ENCODE results near the gene AHNAK. TPM values are rescaled to one million over a fixed set of nuclear protein-coding genes. Genes with fewer than 3 reads are reported as not detected.
A peak's percentile ranks its signal among the peaks of the same experiment; 100 is the strongest.

The AHNAK gene
- total RNA-seq, 2 donors from 2014 or later = 692 to 863 TPM

GRCh38 chr11:62421996-62422395 is 124.6 kb downstream of the AHNAK start:
- H3K9me3 ChIP-seq (ENCODE audit: control insufficient read depth, low read length, poor library complexity, severe bottlenecking) = no peaks in the 10 kb centered on the region
- peaks cover 14% of the 10 kb centered on the region for H3K4me1 Mint-ChIP-seq
- no peaks in the 10 kb centered on the region for H3K27me3 Mint-ChIP-seq
- ATAC-seq (no peak), DNase-seq (no peak)
- H3K4me3 Mint-ChIP-seq = no peak overlapping the region
- no peak overlapping the region for H3K27ac Mint-ChIP-seq
- no peaks in the 10 kb centered on the region for H3K36me3 Mint-ChIP-seq (ENCODE audit: low read depth)

- Mint-ChIP-seq H3K4me1 (peaks cover 8% of the 10 kb centered on the region), H3K27me3 (no peaks in the 10 kb centered on the region), H3K36me3 (ENCODE audit: low read depth) (no peaks in the 10 kb centered on the region), H3K27ac (no peak overlapping the region), H3K4me3 (no peak overlapping the region)
- no peak for DNase-seq
- no peak for ATAC-seq
- no peaks in the 10 kb centered on the region for H3K9me3 ChIP-seq (ENCODE audit: control insufficient read depth, low read length, poor library complexity, severe bottlenecking)
Observed at GRCh38 chr11:62420882-62421281, 125.7 kb downstream of the AHNAK start.

- DNase-seq (no peak), ATAC-seq (no peak)
- Mint-ChIP-seq H3K4me1 (peaks cover 11% of the 10 kb centered on the region), H3K4me3 (no peak overlapping the region), H3K27me3 (no peaks in the 10 kb centered on the region), H3K27ac (no peak overlapping the region), H3K36me3 (ENCODE audit: low read depth) (no peaks in the 10 kb centered on the region)
- H3K9me3 ChIP-seq (ENCODE audit: control insufficient read depth, low read length, poor library complexity, severe bottlenecking) = no peaks in the 10 kb centered on the region
Observed at GRCh38 chr11:62419943-62420342, 126.7 kb downstream of the AHNAK start.

- no peak for ATAC-seq
- no peaks in the 10 kb centered on the region for H3K9me3 ChIP-seq (ENCODE audit: control insufficient read depth, low read length, poor library complexity, severe bottlenecking)
- no peak for DNase-seq
- peaks cover 8% of the 10 kb centered on the region for H3K4me1 Mint-ChIP-seq
- H3K27ac Mint-ChIP-seq = no peak overlapping the region
- H3K27me3 Mint-ChIP-seq = no peaks in the 10 kb centered on the region
- no peak overlapping the region for H3K4me3 Mint-ChIP-seq
- no peaks in the 10 kb centered on the region for H3K36me3 Mint-ChIP-seq (ENCODE audit: low read depth)
Observed at GRCh38 chr11:62419314-62419929, 127.2 kb downstream of the AHNAK start.

GRCh38 chr11:62418733-62419132 is 127.9 kb downstream of the AHNAK start, which contains the start of gene SCGB1A1:
Gene SCGB1A1 (plus strand): TSS chr11:62419033. CDS start chr11:62419096, 63 bp downstream.
- no peak for ATAC-seq
- no peaks in the 10 kb centered on the region for H3K36me3 Mint-ChIP-seq (ENCODE audit: low read depth)
- no peaks in the 10 kb centered on the region for H3K27me3 Mint-ChIP-seq
- peaks cover 7% of the 10 kb centered on the region for H3K4me1 Mint-ChIP-seq
- H3K27ac Mint-ChIP-seq = no peak within 1 kb of the TSS
- no peak for DNase-seq
- no peak within 1 kb of the TSS for H3K4me3 Mint-ChIP-seq
- H3K9me3 ChIP-seq (ENCODE audit: control insufficient read depth, low read length, poor library complexity, severe bottlenecking) = no peaks in the 10 kb centered on the region

GRCh38 chr11:62418136-62418535 is 128.5 kb downstream of the AHNAK start:
- Mint-ChIP-seq H3K4me1 (peaks cover 7% of the 10 kb centered on the region), H3K27me3 (no peaks in the 10 kb centered on the region), H3K27ac (no peak overlapping the region), H3K36me3 (ENCODE audit: low read depth) (no peaks in the 10 kb centered on the region), H3K4me3 (no peak overlapping the region)
- H3K9me3 ChIP-seq (ENCODE audit: control insufficient read depth, low read length, poor library complexity, severe bottlenecking) = no peaks in the 10 kb centered on the region
- no peak for DNase-seq
- no peak for ATAC-seq

GRCh38 chr11:62416596-62416995 is 130.0 kb downstream of the AHNAK start:
- H3K36me3 Mint-ChIP-seq (ENCODE audit: low read depth) = no peaks in the 10 kb centered on the region
- H3K9me3 ChIP-seq (ENCODE audit: control insufficient read depth, low read length, poor library complexity, severe bottlenecking) = no peaks in the 10 kb centered on the region
- peaks cover 7% of the 10 kb centered on the region for H3K4me1 Mint-ChIP-seq
- DNase-seq (no peak), ATAC-seq (no peak)
- H3K4me3 Mint-ChIP-seq = no peak overlapping the region
- H3K27me3 Mint-ChIP-seq = no peaks in the 10 kb centered on the region
- H3K27ac Mint-ChIP-seq = no peak overlapping the region

GRCh38 chr11:62413060-62413696 is 133.4 kb downstream of the AHNAK start:
- peaks cover 7% of the 10 kb centered on the region for H3K4me1 Mint-ChIP-seq
- H3K27ac Mint-ChIP-seq = no peak overlapping the region
- no peak for ATAC-seq
- peaks cover 4% of the 10 kb centered on the region for H3K27me3 Mint-ChIP-seq
- H3K9me3 ChIP-seq (ENCODE audit: control insufficient read depth, low read length, poor library complexity, severe bottlenecking) = no peaks in the 10 kb centered on the region
- no peak overlapping the region for H3K4me3 Mint-ChIP-seq
- DNase-seq = no peak
- H3K36me3 Mint-ChIP-seq (ENCODE audit: low read depth) = no peaks in the 10 kb centered on the region

GRCh38 chr11:62411524-62411923 is 135.1 kb downstream of the AHNAK start:
- Mint-ChIP-seq H3K4me1 (peaks cover 2% of the 10 kb centered on the region), H3K27ac (no peak overlapping the region)
- no peak for ATAC-seq

GRCh38 chr11:62410972-62411371 is 135.6 kb downstream of the AHNAK start:
- ATAC-seq (no peak), DNase-seq (no peak)
- Mint-ChIP-seq H3K36me3 (ENCODE audit: low read depth) (no peaks in the 10 kb centered on the region), H3K4me3 (no peak overlapping the region), H3K27ac (no peak overlapping the region), H3K4me1 (peaks cover 2% of the 10 kb centered on the region), H3K27me3 (peaks cover 4% of the 10 kb centered on the region)
- no peaks in the 10 kb centered on the region for H3K9me3 ChIP-seq (ENCODE audit: control insufficient read depth, low read length, poor library complexity, severe bottlenecking)

More at GRCh38 chr11:62411524-62411923, 135.1 kb downstream of the AHNAK start:
- no peak overlapping the region for H3K4me3 Mint-ChIP-seq
- DNase-seq = no peak
- peaks cover 4% of the 10 kb centered on the region for H3K27me3 Mint-ChIP-seq
- H3K9me3 ChIP-seq (ENCODE audit: control insufficient read depth, low read length, poor library complexity, severe bottlenecking) = no peaks in the 10 kb centered on the region
- H3K36me3 Mint-ChIP-seq (ENCODE audit: low read depth) = no peaks in the 10 kb centered on the region

- no peaks in the 10 kb centered on the region for H3K4me1 Mint-ChIP-seq
- H3K4me3 Mint-ChIP-seq = no peak overlapping the region
- H3K27ac Mint-ChIP-seq = no peak overlapping the region
- DNase-seq = no peak
- ATAC-seq = no peak
- no peaks in the 10 kb centered on the region for H3K9me3 ChIP-seq (ENCODE audit: control insufficient read depth, low read length, poor library complexity, severe bottlenecking)
- H3K36me3 Mint-ChIP-seq (ENCODE audit: low read depth) = no peaks in the 10 kb centered on the region
- H3K27me3 Mint-ChIP-seq = peaks cover 4% of the 10 kb centered on the region
Observed at GRCh38 chr11:62409831-62410230, 136.8 kb downstream of the AHNAK start.

- Mint-ChIP-seq H3K4me1 (peaks cover 17% of the 10 kb centered on the region), H3K36me3 (ENCODE audit: low read depth) (no peaks in the 10 kb centered on the region)
Observed at GRCh38 chr11:62406034-62406433, 140.6 kb downstream of the AHNAK start.

GRCh38 chr11:62404901-62405300 is 141.7 kb downstream of the AHNAK start:
- peaks cover 17% of the 10 kb centered on the region for H3K4me1 Mint-ChIP-seq
- H3K27me3 Mint-ChIP-seq = peaks cover 4% of the 10 kb centered on the region
- H3K36me3 Mint-ChIP-seq (ENCODE audit: low read depth) = no peaks in the 10 kb centered on the region
- H3K9me3 ChIP-seq (ENCODE audit: control insufficient read depth, low read length, poor library complexity, severe bottlenecking) = no peaks in the 10 kb centered on the region
- no peak overlapping the region for H3K4me3 Mint-ChIP-seq
- no peak overlapping the region for H3K27ac Mint-ChIP-seq
- no peak for DNase-seq
- no peak for ATAC-seq

More at GRCh38 chr11:62406034-62406433, 140.6 kb downstream of the AHNAK start:
- DNase-seq (no peak), ATAC-seq (no peak)
- H3K27ac Mint-ChIP-seq = peak overlapping the region; percentile 24
- H3K27me3 Mint-ChIP-seq = peaks cover 4% of the 10 kb centered on the region
- no peaks in the 10 kb centered on the region for H3K9me3 ChIP-seq (ENCODE audit: control insufficient read depth, low read length, poor library complexity, severe bottlenecking)
- no peak overlapping the region for H3K4me3 Mint-ChIP-seq

- peaks cover 1% of the 10 kb centered on the region for H3K27me3 Mint-ChIP-seq
- ATAC-seq (no peak), DNase-seq (no peak)
- peaks cover 17% of the 10 kb centered on the region for H3K4me1 Mint-ChIP-seq
- H3K4me3 Mint-ChIP-seq = no peak overlapping the region
- H3K36me3 Mint-ChIP-seq (ENCODE audit: low read depth) = no peaks in the 10 kb centered on the region
- H3K27ac Mint-ChIP-seq = peak overlapping the region; percentile 69
- no peaks in the 10 kb centered on the region for H3K9me3 ChIP-seq (ENCODE audit: control insufficient read depth, low read length, poor library complexity, severe bottlenecking)
Observed at GRCh38 chr11:62404435-62404834, 142.2 kb downstream of the AHNAK start.

All from T-helper 17 cell (primary cell).